ENCODE data around the gene TNK2. TPM values are rescaled to one million over a fixed set of nuclear protein-coding genes. Genes with fewer than 3 reads are reported as not detected.

TNK2 gene
- total RNA-seq, 4 donors from 2014 or later, result 10.2 to 21.1 (median 12.7) TPM

GRCh38 chr3:195900436-195901355 lies 7.7 kb downstream of the TNK2 start:
- 66 to 78% methylated on average over 16 of the region's 23 CpGs for WGBS, 2 donors
- no peak overlapping the region for H3K4me3 ChIP-seq (replicated peaks in 1 of 3)
- DNase-seq, result peak; percentile 41 to 62
- H3K4me1 ChIP-seq, result peaks cover 41 to 47% of the 10 kb centered on the region in 2 donors
- H3K9me3 ChIP-seq, result no peaks in the 10 kb centered on the region
- intact Hi-C loops (cut with DNase I), result no loop called here
- H3K27me3 ChIP-seq, result no peaks in the 10 kb centered on the region
- H3K27ac ChIP-seq, result peak overlapping the region in 1 of 3 donors; percentile 40
- H3K36me3 ChIP-seq, result no peaks in the 10 kb centered on the region
- no peak for TF ChIP-seq CTCF (IDR thresholded peaks at IDR 0.05)
- peak in 1 of 2 donors; percentile 5 for TF ChIP-seq POLR2A (IDR thresholded peaks at IDR 0.05)

GRCh38 chr3:195899701-195900435 lies 8.5 kb downstream of the TNK2 start:
- H3K9me3 ChIP-seq, result no peaks in the 10 kb centered on the region
- TF ChIP-seq POLR2A (IDR thresholded peaks at IDR 0.05) (no peak), CTCF (IDR thresholded peaks at IDR 0.05) (no peak)
- no peak overlapping the region for H3K27ac ChIP-seq
- no peak for DNase-seq
- H3K4me1 ChIP-seq, result peaks cover 46 to 54% of the 10 kb centered on the region in 2 donors
- WGBS, 2 donors, result 89 to 93% methylated on average over 15 of the region's 15 CpGs
- no peaks in the 10 kb centered on the region for H3K36me3 ChIP-seq
- intact Hi-C loops (cut with DNase I), result no loop called here
- no peak overlapping the region for H3K4me3 ChIP-seq (replicated peaks in 1 of 3)
- H3K27me3 ChIP-seq, result no peaks in the 10 kb centered on the region

GRCh38 chr3:195897853-195898415 lies 10.4 kb downstream of the TNK2 start:
- TF ChIP-seq CTCF (IDR thresholded peaks at IDR 0.05), result no peak
- no peak for TF ChIP-seq POLR2A (IDR thresholded peaks at IDR 0.05)
- Histone ChIP-seq H3K36me3 (no peaks in the 10 kb centered on the region), H3K9me3 (no peaks in the 10 kb centered on the region), H3K27ac (no peak overlapping the region), H3K4me3 (replicated peaks in 1 of 3) (no peak overlapping the region), H3K27me3 (no peaks in the 10 kb centered on the region), H3K4me1 (peaks cover 55 to 70% of the 10 kb centered on the region in 2 donors)
- WGBS, 2 donors, result 73 to 74% methylated on average over 11 of the region's 11 CpGs
- intact Hi-C loops (cut with DNase I), result no loop called here
- no peak for DNase-seq

- no peaks in the 10 kb centered on the region for H3K9me3 ChIP-seq
- peak overlapping the region; percentile 43 to 84 (median 74) for H3K27ac ChIP-seq
- no peaks in the 10 kb centered on the region for H3K36me3 ChIP-seq
- no peak for TF ChIP-seq CTCF (IDR thresholded peaks at IDR 0.05)
- no peak for TF ChIP-seq POLR2A (IDR thresholded peaks at IDR 0.05)
- peaks cover 54 to 70% of the 10 kb centered on the region in 2 donors for H3K4me1 ChIP-seq
- no peak overlapping the region for H3K4me3 ChIP-seq (replicated peaks in 1 of 3)
- no peaks in the 10 kb centered on the region for H3K27me3 ChIP-seq
- intact Hi-C loops (cut with DNase I), result no loop called here
- WGBS, 2 donors, result 75 to 81% methylated on average over 8 of the region's 10 CpGs
- peak in 1 of 2 donors; percentile 18 for DNase-seq
Measured at GRCh38 chr3:195897081-195897852, 11.1 kb downstream of the TNK2 start.

All from thyroid gland (tissue), 4 donors.